H1 (cell line): ENCODE results near the gene NELL1. TPM values are rescaled to one million over a fixed set of nuclear protein-coding genes. Genes with fewer than 3 reads are reported as not detected.

Experiments
- CTCF ChIA-PET: fragments of 300-600 bp; sonication (Branson Sonifier 250); formaldehyde crosslinking; loops from one replicate; lab custom pipeline; 2021; ENCODE audit not compliant: partially characterized antibody; lab: Charles Lee
- POLR2A ChIA-PET: fragments of 300-600 bp; sonication (Branson Sonifier 250); formaldehyde crosslinking; loops from one replicate; lab custom pipeline; 2021; ENCODE audit warnings: inconsistent platforms; ENCODE audit not compliant: partially characterized antibody; lab: Charles Lee
- DNase-seq, 2 experiments: peaks; one replicate each; pipeline versions ENCODE4 v3.0.0 to v3.0.0-alpha.2; 2010 to 2022; ENCODE audit warnings: low spot score in 2 of 2, low read depth in 1 of 2, mixed read lengths in 1 of 2
- FAIRE-seq: peaks from 2 replicates; lab custom pipeline; 2011; peaks lifted over from hg19 to GRCh38; lab: Jason Lieb, UNC
- H2AFZ ChIP-seq: 2 replicates; pipeline ENCODE4 v1.8.1; 2012; ENCODE audit warnings: low read length, inconsistent platforms
- H2AK5ac ChIP-seq: 2 replicates; pipeline ENCODE4 v1.6.1; 2013; ENCODE audit warnings: low read depth, low read length
- H2BK120ac ChIP-seq: replicated peaks from 2 replicates; pipeline ENCODE3; 2013; ENCODE audit warnings: low read depth, low read length, inconsistent platforms
- H2BK12ac ChIP-seq: 2 replicates; pipeline ENCODE4 v1.6.1; 2013; ENCODE audit warnings: low read depth, low read length
- H2BK15ac ChIP-seq: 2 replicates; pipeline ENCODE4 v1.6.1; 2013; ENCODE audit warnings: low read length
- H2BK20ac ChIP-seq: 2 replicates; pipeline ENCODE4 v1.6.1; 2013; ENCODE audit warnings: low read length
- H2BK5ac ChIP-seq: 2 replicates; pipeline ENCODE4 v1.6.1; 2013; ENCODE audit warnings: low read depth, low read length
- H3K14ac ChIP-seq: 2 replicates; pipeline ENCODE4 v1.6.1; 2013; ENCODE audit warnings: inconsistent platforms; ENCODE audit not compliant: insufficient read length
- H3K18ac ChIP-seq: 2 replicates; pipeline ENCODE4 v1.6.1; 2013; ENCODE audit warnings: low read length; ENCODE audit errors: extremely low read depth
- H3K23ac ChIP-seq: 2 replicates; pipeline ENCODE4 v1.6.1; 2013; ENCODE audit warnings: inconsistent platforms; ENCODE audit not compliant: insufficient read length
- H3K23me2 ChIP-seq: 2 replicates; pipeline ENCODE4 v1.6.1; 2013; ENCODE audit warnings: low read depth, low read length
- H3K27ac ChIP-seq: 2 replicates; pipeline ENCODE4 v1.6.1; 2011; ENCODE audit warnings: low read depth, low read length, inconsistent platforms
- H3K27me3 ChIP-seq, 4 experiments: replicated peaks in 1 of 4; 1 replicate in 1 of 4; 2 replicates in 3 of 4; pipeline versions ENCODE4 v1.6.1 to v1.8.1; 2011 to 2013; ENCODE audit warnings: low read length in 3 of 4, mild to moderate bottlenecking in 3 of 4, inconsistent platforms in 2 of 4, mixed read lengths in 2 of 4, moderate library complexity in 1 of 4; ENCODE audit not compliant: control insufficient read depth in 3 of 4, insufficient read depth in 3 of 4; ENCODE audit errors: extremely low read depth in 1 of 4
- H3K36me3 ChIP-seq, 4 experiments: 2 replicates each; pipeline versions ENCODE4 v1.6.1 to v1.8.1; 2011 to 2013; ENCODE audit warnings: mild to moderate bottlenecking in 4 of 4, low read length in 3 of 4, moderate library complexity in 2 of 4, control low read depth in 1 of 4, inconsistent platforms in 1 of 4; ENCODE audit not compliant: insufficient read depth in 4 of 4, control insufficient read depth in 2 of 4
- H3K4ac ChIP-seq: replicated peaks from 2 replicates; pipeline ENCODE3; 2013; ENCODE audit warnings: low read length, low read depth, mixed read lengths, inconsistent platforms; ENCODE audit not compliant: insufficient read length
- H3K4me1 ChIP-seq, 4 experiments: replicated peaks in 1 of 4; 1 replicate in 1 of 4; 2 replicates in 3 of 4; pipeline versions ENCODE4 v1.6.1 to v1.8.1; 2011 to 2013; ENCODE audit warnings: low read length in 3 of 4, inconsistent platforms in 2 of 4, mixed read lengths in 1 of 4; ENCODE audit not compliant: insufficient read depth in 4 of 4, control insufficient read depth in 3 of 4
- H3K4me2 ChIP-seq, 2 experiments: 2 replicates each; pipeline versions ENCODE4 v1.6.1 to v1.8.1; 2011 to 2013; ENCODE audit warnings: low read depth in 2 of 2, low read length in 2 of 2, control low read depth in 1 of 2, inconsistent platforms in 1 of 2, mild to moderate bottlenecking in 1 of 2; ENCODE audit not compliant: insufficient read depth in 1 of 2
- H3K4me3 ChIP-seq, 4 experiments: fragments of 200-600, 300-600 bp in 1 of 4; sonication (generic), shearing (Covaris generic), sonication (Bioruptor Twin) in 1 of 4; 2 replicates each; pipeline versions ENCODE4 v1.5.1 to v1.8.1; 2011 to 2016; ENCODE audit warnings: low read length in 4 of 4, low read depth in 3 of 4, control low read depth in 2 of 4, inconsistent platforms in 2 of 4, mild to moderate bottlenecking in 2 of 4, mixed read lengths in 1 of 4, moderate library complexity in 1 of 4; ENCODE audit not compliant: insufficient read depth in 2 of 4; ENCODE audit errors: extremely low read depth in 1 of 4
- H3K56ac ChIP-seq: replicated peaks from 2 replicates; pipeline ENCODE3; 2013; ENCODE audit warnings: low read depth, mild to moderate bottlenecking, mixed read lengths, low read length, inconsistent platforms; ENCODE audit not compliant: insufficient read length
- H3K79me1 ChIP-seq: 2 replicates; pipeline ENCODE4 v1.6.1; 2013; ENCODE audit warnings: low read depth, low read length, control low read depth
- H3K79me2 ChIP-seq, 2 experiments: 2 replicates each; pipeline versions ENCODE4 v1.6.1 to v1.8.1; 2012 to 2013; ENCODE audit warnings: low read length in 2 of 2, mild to moderate bottlenecking in 2 of 2, inconsistent platforms in 1 of 2; ENCODE audit not compliant: insufficient read depth in 2 of 2, control insufficient read depth in 1 of 2
- H3K9ac ChIP-seq, 4 experiments: replicated peaks in 1 of 4; 1 replicate in 1 of 4; 2 replicates in 3 of 4; pipeline versions ENCODE4 v1.6.1 to v1.8.1; 2011 to 2013; ENCODE audit warnings: low read depth in 3 of 4, low read length in 3 of 4, control low read depth in 2 of 4, mild to moderate bottlenecking in 2 of 4, moderate library complexity in 2 of 4, inconsistent platforms in 1 of 4; ENCODE audit errors: extremely low read depth in 1 of 4
- H3K9me3 ChIP-seq, 2 experiments: 2 replicates each; pipeline versions ENCODE4 v1.6.1 to v1.8.1; 2012 to 2013; ENCODE audit warnings: mild to moderate bottlenecking in 2 of 2, moderate library complexity in 2 of 2, control low read depth in 1 of 2, inconsistent platforms in 1 of 2, low read depth in 1 of 2, low read length in 1 of 2, mixed read lengths in 1 of 2; ENCODE audit not compliant: insufficient read depth in 2 of 2
- H4K20me1 ChIP-seq, 2 experiments: replicated peaks in 1 of 2; 2 replicates each; pipeline versions ENCODE3 to v1.8.1; 2011 to 2013; ENCODE audit warnings: inconsistent platforms in 2 of 2, low read length in 2 of 2, mild to moderate bottlenecking in 1 of 2; ENCODE audit not compliant: insufficient read depth in 2 of 2, control insufficient read depth in 1 of 2
- H4K5ac ChIP-seq: 2 replicates; pipeline ENCODE4 v1.6.1; 2013; ENCODE audit warnings: low read length, low read depth, mixed read lengths, inconsistent platforms; ENCODE audit not compliant: insufficient read length
- H4K8ac ChIP-seq: 2 replicates; pipeline ENCODE4 v1.8.0; 2013; ENCODE audit warnings: mild to moderate bottlenecking, moderate library complexity, low read length, inconsistent platforms; ENCODE audit not compliant: insufficient read depth; ENCODE audit errors: extremely low read depth
- H4K91ac ChIP-seq: replicated peaks from 2 replicates; pipeline ENCODE3; 2013; ENCODE audit warnings: low read length, mixed read lengths, inconsistent platforms; ENCODE audit not compliant: insufficient read length
- CEBPB ChIP-seq: IDR thresholded peaks from 2 replicates; pipeline ENCODE4 v1.6.1; 2012; ENCODE audit warnings: low read depth, low read length
- CHD1 ChIP-seq: IDR thresholded peaks from 2 replicates; pipeline ENCODE4 v1.6.1; 2012; ENCODE audit warnings: low read depth, low read length, improper control_type of control experiment
- CREB1 ChIP-seq: IDR thresholded peaks from 2 replicates; pipeline ENCODE4 v1.6.1; 2012; ENCODE audit warnings: inconsistent platforms
- FOSL1 ChIP-seq: IDR thresholded peaks from 2 replicates; pipeline ENCODE4 v1.6.1; 2011; ENCODE audit warnings: mild to moderate bottlenecking, low read depth, low read length, moderate library complexity; ENCODE audit not compliant: insufficient read depth
- GTF2F1 ChIP-seq: IDR thresholded peaks from 2 replicates; pipeline ENCODE4 v1.6.1; 2012; ENCODE audit warnings: low read depth, low read length, improper control_type of control experiment, borderline replicate concordance
- HDAC2 ChIP-seq, 2 experiments: fragments of 300-600 bp in 1 of 2; sonication (generic) in 1 of 2; IDR thresholded peaks; 2 replicates each; pipeline ENCODE4 v1.6.1; 2011 to 2012; ENCODE audit warnings: low read depth in 2 of 2, low read length in 2 of 2, mild to moderate bottlenecking in 2 of 2, moderate library complexity in 2 of 2, borderline replicate concordance in 1 of 2, inconsistent platforms in 1 of 2
- JUND ChIP-seq: IDR thresholded peaks from 2 replicates; pipeline ENCODE4 v1.6.1; 2011; ENCODE audit warnings: mild to moderate bottlenecking, improper control_type of control experiment, low read length
- RBBP5 ChIP-seq: IDR thresholded peaks from 2 replicates; pipeline ENCODE4 v1.7.1; 2012; ENCODE audit warnings: low read depth, mild to moderate bottlenecking, inconsistent platforms, low read length, moderate library complexity, borderline replicate concordance
- RXRA ChIP-seq: IDR thresholded peaks from 2 replicates; pipeline ENCODE4 v1.6.1; 2011; ENCODE audit warnings: low read depth, mild to moderate bottlenecking, low read length, moderate library complexity; ENCODE audit not compliant: insufficient read depth
- SP2 ChIP-seq: IDR thresholded peaks from 2 replicates; pipeline ENCODE4 v1.6.1; 2012; ENCODE audit warnings: mild to moderate bottlenecking, low read length, inconsistent platforms
- WGBS, 2 experiments: shearing (Covaris generic) in 1 of 2; methylation state at CpG; one replicate each; pipeline versions ENCODE4 v1.1.6 to v1.1.7; 2013 to 2015; ENCODE audit warnings: low lambda C conversion rate in 2 of 2, mixed read lengths in 2 of 2, inconsistent platforms in 1 of 2, low coverage in 1 of 2, missing lambda C conversion rate in 1 of 2; ENCODE audit not compliant: insufficient replicate concordance in 2 of 2, insufficient coverage in 1 of 2, insufficient read length in 1 of 2; ENCODE audit errors: extremely low coverage in 1 of 2, missing lambda C conversion rate in 1 of 2; 5-methylcytosine and 5-hydroxymethylcytosine counted together
- polyA plus RNA-seq, 7 experiments: library from polyadenylated mRNA; depleted of rRNA in 3 of 7; stranded (reverse) in 5 of 7; unstranded in 2 of 7; fragments of >200 nt in 5 of 7; fragments of 200-250 nt in 2 of 7; gene quantifications; 1 replicate in 5 of 7; 2 replicates in 1 of 7; 4 replicates in 1 of 7; pipeline versions ENCODE4 v1.2.1 to v1.2.3, GENCODE V29; 2011 to 2013; ENCODE audit warnings: missing spikeins in 2 of 7, mixed read lengths in 2 of 7
- total RNA-seq: library from RNA; stranded (reverse); fragmentation: NEBNext Ultra II Directional; extraction: Animal tissue kit (Norgen Biotek cat#: 25700); gene quantifications from 2 replicates; pipeline ENCODE4 v1.2.1, GENCODE V29; 2021

NELL1 gene
- total and polyA plus RNA-seq, 2 of the 8 experiments (the other 6 are each of a cell fraction or from before 2014, with no cell fraction given): 0.21 TPM; not detected in 1

DNA sequence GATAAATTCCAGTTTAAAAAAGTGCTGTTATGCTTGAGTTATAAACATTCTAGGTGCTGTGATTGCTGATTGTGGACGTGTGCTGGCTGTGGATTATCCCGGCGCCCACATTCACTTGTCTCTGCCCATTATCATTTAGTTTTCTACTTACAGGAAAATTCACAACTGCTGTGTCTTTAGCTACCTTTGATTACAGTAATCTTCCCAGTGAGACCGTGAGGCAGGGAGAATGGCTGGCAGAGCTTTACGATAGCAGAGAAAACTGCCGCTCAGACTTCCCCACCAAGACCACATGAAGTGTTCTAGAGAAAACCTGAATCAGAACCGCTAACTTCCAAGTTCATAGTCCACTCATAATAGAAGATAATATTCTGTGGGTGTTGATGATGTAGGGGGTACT, 34.6 kb upstream of the NELL1 start:
- FAIRE-seq: no peak
- no peak overlapping the region for H2AFZ ChIP-seq
- H3K14ac ChIP-seq: no peak overlapping the region
- no peak overlapping the region for H3K4ac ChIP-seq
- peaks cover 0 to 5% (median 2%) of the 10 kb centered on the region in 4 experiments; a peak in 3 of 7 replicates for H3K4me1 ChIP-seq
- no peak for TF ChIP-seq CEBPB
- no peak for TF ChIP-seq CREB1
- TF ChIP-seq GTF2F1: no peak
- no peak for TF ChIP-seq RXRA
- no peak for TF ChIP-seq JUND
- no peak for TF ChIP-seq CHD1
- TF ChIP-seq RBBP5: no peak
- TF ChIP-seq FOSL1: no peak
- no peak for TF ChIP-seq SP2
- no peak for TF ChIP-seq HDAC2 (IDR thresholded peaks at IDR 0.05; ENCODE audit: borderline replicate concordance in 1 of 2, low read depth in 2 of 2, low read length in 2 of 2)
- TF ChIP-seq, all 59 proteins: peak for 0
- Histone ChIP-seq H3K9me3 (no peaks in the 10 kb centered on the region; a peak in 1 of 4 replicates), H3K23ac (no peak overlapping the region), H3K4me2 (no peak overlapping the region), H3K79me2 (no peaks in the 10 kb centered on the region), H3K27ac (no peak overlapping the region), H3K56ac (no peak overlapping the region), H2BK120ac (no peak overlapping the region), H3K9ac (no peak overlapping the region), H4K91ac (no peak overlapping the region), H2AK5ac (no peak overlapping the region), H2BK12ac (no peak overlapping the region), H2BK15ac (no peak overlapping the region), H3K79me1 (no peaks in the 10 kb centered on the region), H3K4me3 (no peak overlapping the region), H3K23me2 (no peaks in the 10 kb centered on the region), H3K18ac (no peak overlapping the region), H4K5ac (no peak overlapping the region), H3K27me3 (no peaks in the 10 kb centered on the region), H4K20me1 (no peaks in the 10 kb centered on the region), H2BK20ac (no peak overlapping the region), H4K8ac (no peak overlapping the region), H3K36me3 (no peaks in the 10 kb centered on the region), H2BK5ac (no peak overlapping the region)
- 84% methylated on average over 7 of the region's 7 CpGs; no CpG with 5 or more reads in 1 of the 2 experiments for WGBS, 2 experiments
- ChIA-PET POLR2A (no interaction called here), CTCF (interaction anchor here (0.6 to 2.8 kb wide), 4 partner anchors 13 to 924 kb away, joined by 3 to 16 read pairs (median 4); no protein-coding TSS in a partner anchor)
- DNase-seq: no peak
